Testis (tissue), 2 donors: ENCODE data around the gene ST8SIA5.

Source experiments
- CTCF ChIP-seq, 3 experiments: fragments of 450-650 bp in 2 of 3; fragments of 200-600 bp in 1 of 3; sonication (generic) in 1 of 3; IDR thresholded peaks; one replicate each; pipeline ENCODE4 v1.5.1; 2016 to 2019; ENCODE audit warnings: antibody characterized with exemption in 3 of 3, mild to moderate bottlenecking in 2 of 3, moderate library complexity in 1 of 3
- POLR2A ChIP-seq: fragments of 450-650 bp; IDR thresholded peaks from one replicate; pipeline ENCODE4 v1.6.1; 2017; ENCODE audit warnings: antibody characterized with exemption, mild to moderate bottlenecking, moderate library complexity

GRCh38 chr18:46787674-46788073, 30.8 kb upstream of the ST8SIA5 start:
- TF ChIP-seq POLR2A (no peak), CTCF (IDR thresholded peaks at IDR 0.05) (no peak)
